ENCODE results near the gene KCNQ5. TPM values are rescaled to one million over a fixed set of nuclear protein-coding genes. Genes with fewer than 3 reads are reported as not detected.

Gene KCNQ5
- total and polyA plus RNA-seq, 2 of the 8 experiments (the other 6 are each of a cell fraction or from before 2014, with no cell fraction given) = 0.83 to 1.2 TPM

DNA sequence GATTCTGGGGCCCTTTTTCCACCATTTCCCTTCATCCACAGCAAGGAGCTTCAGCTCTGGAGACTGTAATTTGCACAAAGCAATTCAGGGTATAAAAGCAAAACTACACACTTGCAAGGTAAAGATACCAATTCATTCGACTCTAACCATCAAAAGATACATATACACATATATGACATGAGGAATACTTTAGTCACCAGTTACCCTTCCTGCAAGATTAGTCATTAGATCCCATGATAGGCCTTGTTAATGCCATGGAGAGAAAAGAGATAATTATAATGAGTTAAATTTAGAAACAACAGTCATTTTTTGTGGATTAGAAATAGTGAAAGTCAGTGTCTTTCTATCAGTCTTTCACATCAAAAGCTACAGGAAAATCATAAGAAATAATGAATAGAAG, 204.2 kb downstream of the KCNQ5 start:
- no peaks in the 10 kb centered on the region for H3K27me3 ChIP-seq (replicated peaks in 1 of 4; ENCODE audit: control insufficient read depth in 3 of 4, extremely low read depth in 1 of 4, insufficient read depth in 3 of 4, low read length in 3 of 4)
- DNase-seq (ENCODE audit: low read depth in 1 of 2, low spot score in 2 of 2) = no peak
- no peaks in the 10 kb centered on the region; the same call in 1 of the 2 replicates for H3K23me2 ChIP-seq (ENCODE audit: low read depth, low read length)
- H3K4me1 ChIP-seq (replicated peaks in 1 of 4; ENCODE audit: control insufficient read depth in 3 of 4, insufficient read depth in 4 of 4, low read length in 3 of 4) = no peaks in the 10 kb centered on the region
- H2BK120ac ChIP-seq (replicated peaks; ENCODE audit: low read depth, low read length) = no peak overlapping the region
- H2AK5ac ChIP-seq (ENCODE audit: low read depth, low read length) = no peak overlapping the region
- H2BK12ac ChIP-seq (ENCODE audit: low read depth, low read length) = no peak overlapping the region
- no peak overlapping the region for H3K18ac ChIP-seq (ENCODE audit: extremely low read depth, low read length)
- H3K23ac ChIP-seq (ENCODE audit: insufficient read length) = no peak overlapping the region
- no peak for FAIRE-seq
- H4K5ac ChIP-seq (ENCODE audit: insufficient read length, low read depth, low read length) = no peak overlapping the region
- no peak overlapping the region for H4K91ac ChIP-seq (replicated peaks; ENCODE audit: insufficient read length, low read length)
- H4K20me1 ChIP-seq (replicated peaks in 1 of 2; ENCODE audit: control insufficient read depth in 1 of 2, insufficient read depth in 2 of 2, low read length in 2 of 2) = no peaks in the 10 kb centered on the region
- no peak overlapping the region for H3K14ac ChIP-seq (ENCODE audit: insufficient read length)
- ChIA-PET POLR2A (ENCODE audit: partially characterized antibody) (no interaction called here), CTCF (ENCODE audit: partially characterized antibody) (no interaction called here)
- H3K56ac ChIP-seq (replicated peaks; ENCODE audit: insufficient read length, low read depth, low read length) = no peak overlapping the region
- 81% methylated on average over 1 of the region's 1 CpG; no CpG with 5 or more reads in 1 of the 2 experiments for WGBS, 2 experiments (ENCODE audit: extremely low coverage in 1 of 2, insufficient coverage in 1 of 2, insufficient read length in 1 of 2, insufficient replicate concordance in 2 of 2, low coverage in 1 of 2, low lambda C conversion rate in 2 of 2, missing lambda C conversion rate in 1 of 2)
- no peaks in the 10 kb centered on the region for H3K79me1 ChIP-seq (ENCODE audit: low read depth, low read length)
- H3K9ac ChIP-seq (replicated peaks in 1 of 4; ENCODE audit: extremely low read depth in 1 of 4, low read depth in 3 of 4, low read length in 3 of 4) = no peak overlapping the region
- H3K4me2 ChIP-seq (ENCODE audit: insufficient read depth in 1 of 2, low read depth in 2 of 2, low read length in 2 of 2) = no peak overlapping the region
- no peak overlapping the region for H2BK15ac ChIP-seq (ENCODE audit: low read length)
- H4K8ac ChIP-seq (ENCODE audit: extremely low read depth, insufficient read depth, low read length) = no peak overlapping the region
- no peaks in the 10 kb centered on the region for H3K36me3 ChIP-seq (ENCODE audit: control insufficient read depth in 2 of 4, insufficient read depth in 4 of 4, low read length in 3 of 4)
- H2BK5ac ChIP-seq (ENCODE audit: low read depth, low read length) = no peak overlapping the region
- H3K4ac ChIP-seq (replicated peaks; ENCODE audit: insufficient read length, low read depth, low read length) = no peak overlapping the region
- H3K4me3 ChIP-seq (ENCODE audit: extremely low read depth in 1 of 4, insufficient read depth in 2 of 4, low read depth in 3 of 4, low read length in 4 of 4) = no peak overlapping the region
- H3K9me3 ChIP-seq (ENCODE audit: insufficient read depth in 2 of 2, low read depth in 1 of 2, low read length in 1 of 2) = no peaks in the 10 kb centered on the region; a peak in 1 of 4 replicates
- no peak overlapping the region for H2AFZ ChIP-seq (ENCODE audit: low read length)
- H2BK20ac ChIP-seq (ENCODE audit: low read length) = no peak overlapping the region
- no peaks in the 10 kb centered on the region for H3K79me2 ChIP-seq (ENCODE audit: control insufficient read depth in 1 of 2, insufficient read depth in 2 of 2, low read length in 2 of 2)
- H3K27ac ChIP-seq (ENCODE audit: low read depth, low read length) = no peak overlapping the region
- no peak for TF ChIP-seq POU5F1 (IDR thresholded peaks at IDR 0.05; ENCODE audit: low read depth, low read length)
- TF ChIP-seq FOSL1 (IDR thresholded peaks at IDR 0.05; ENCODE audit: insufficient read depth, low read depth, low read length) = no peak
- TF ChIP-seq, protein P1, sequence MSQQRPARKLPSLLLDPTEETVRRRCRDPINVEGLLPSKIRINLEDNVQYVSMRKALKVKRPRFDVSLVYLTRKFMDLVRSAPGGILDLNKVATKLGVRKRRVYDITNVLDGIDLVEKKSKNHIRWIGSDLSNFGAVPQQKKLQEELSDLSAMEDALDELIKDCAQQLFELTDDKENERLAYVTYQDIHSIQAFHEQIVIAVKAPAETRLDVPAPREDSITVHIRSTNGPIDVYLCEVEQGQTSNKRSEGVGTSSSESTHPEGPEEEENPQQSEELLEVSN (IDR thresholded peaks at IDR 0.05) = no peak
- TF ChIP-seq CHD1 (IDR thresholded peaks at IDR 0.05; ENCODE audit: low read depth, low read length) = no peak
- no peak for TF ChIP-seq SP1 (IDR thresholded peaks at IDR 0.05; ENCODE audit: low read depth, low read length)
- TF ChIP-seq NRF1 (IDR thresholded peaks at IDR 0.05; ENCODE audit: low read depth, low read length) = no peak

All from H1 (cell line).